ENCODE results near the gene FBXL16.

- TF ChIP-seq CTCF (conservative IDR thresholded peaks at IDR 0.05; ENCODE audit: low read depth, low read length) (no peak), EZH2 (IDR thresholded peaks at IDR 0.05; ENCODE audit: borderline replicate concordance, low read depth, low read length, poor library complexity, severe bottlenecking) (no peak)
Measured at GRCh38 chr16:649631-650030, 56.0 kb downstream of the FBXL16 start.

Data from A673 (cell line).